Measurements from ENCODE around the gene HSPA1B. TPM values are rescaled to one million over a fixed set of nuclear protein-coding genes. Genes with fewer than 3 reads are reported as not detected.
"Not testable (repeated sequence)": the region's sequence is repeated elsewhere in the genome, so short reads cannot be mapped to it uniquely, and the experiment has no call there.

Gene HSPA1B
- total RNA-seq, 4 donors from 2014 or later, result 85.7 to 199 (median 146) TPM

DNA sequence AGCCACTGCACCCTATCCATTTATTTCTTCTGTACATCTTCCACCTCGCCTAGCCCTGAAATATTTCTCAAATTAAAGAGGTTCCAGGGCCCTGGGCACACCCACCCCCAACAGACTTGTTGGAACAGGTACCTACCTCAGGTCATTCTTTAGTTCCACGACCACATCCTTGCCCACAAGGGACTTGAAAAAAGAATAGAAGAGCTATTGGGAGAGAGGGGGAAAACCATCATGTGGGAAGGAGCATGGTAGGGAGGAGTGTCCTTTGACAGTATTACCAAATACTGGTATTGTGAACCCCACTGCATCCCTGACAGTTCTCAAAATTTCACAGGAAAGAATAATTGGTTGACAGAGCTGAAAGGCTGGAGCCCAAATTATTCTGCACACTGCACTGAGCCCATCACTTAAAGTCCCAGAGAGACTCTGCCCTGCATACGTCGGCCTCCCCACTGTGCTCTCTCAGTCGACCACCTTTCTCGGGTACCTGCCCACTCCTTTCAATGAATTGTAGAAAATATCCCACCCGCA, 21.5 kb upstream of the HSPA1B start:
- Histone ChIP-seq H3K36me3 (peaks cover 0 to 7% (median 0%) of the 10 kb centered on the region in 3 donors), H3K27ac (peak overlapping the region; percentile 82 to 93 (median 90)), H3K27me3 (no peaks in the 10 kb centered on the region), H3K4me1 (peaks cover 0 to 13% (median 0%) of the 10 kb centered on the region in 4 donors), H3K4me3 (peak overlapping the region; percentile 54 to 63 (median 58)), H3K9me3 (no peaks in the 10 kb centered on the region)
- peak in 1 of 3 donors; percentile 25 for DNase-seq
- TF ChIP-seq, protein P1, sequence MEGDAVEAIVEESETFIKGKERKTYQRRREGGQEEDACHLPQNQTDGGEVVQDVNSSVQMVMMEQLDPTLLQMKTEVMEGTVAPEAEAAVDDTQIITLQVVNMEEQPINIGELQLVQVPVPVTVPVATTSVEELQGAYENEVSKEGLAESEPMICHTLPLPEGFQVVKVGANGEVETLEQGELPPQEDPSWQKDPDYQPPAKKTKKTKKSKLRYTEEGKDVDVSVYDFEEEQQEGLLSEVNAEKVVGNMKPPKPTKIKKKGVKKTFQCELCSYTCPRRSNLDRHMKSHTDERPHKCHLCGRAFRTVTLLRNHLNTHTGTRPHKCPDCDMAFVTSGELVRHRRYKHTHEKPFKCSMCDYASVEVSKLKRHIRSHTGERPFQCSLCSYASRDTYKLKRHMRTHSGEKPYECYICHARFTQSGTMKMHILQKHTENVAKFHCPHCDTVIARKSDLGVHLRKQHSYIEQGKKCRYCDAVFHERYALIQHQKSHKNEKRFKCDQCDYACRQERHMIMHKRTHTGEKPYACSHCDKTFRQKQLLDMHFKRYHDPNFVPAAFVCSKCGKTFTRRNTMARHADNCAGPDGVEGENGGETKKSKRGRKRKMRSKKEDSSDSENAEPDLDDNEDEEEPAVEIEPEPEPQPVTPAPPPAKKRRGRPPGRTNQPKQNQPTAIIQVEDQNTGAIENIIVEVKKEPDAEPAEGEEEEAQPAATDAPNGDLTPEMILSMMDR (IDR thresholded peaks at IDR 0.05), result no peak
- TF ChIP-seq POLR2A (IDR thresholded peaks at IDR 0.05), result no peak

DNA sequence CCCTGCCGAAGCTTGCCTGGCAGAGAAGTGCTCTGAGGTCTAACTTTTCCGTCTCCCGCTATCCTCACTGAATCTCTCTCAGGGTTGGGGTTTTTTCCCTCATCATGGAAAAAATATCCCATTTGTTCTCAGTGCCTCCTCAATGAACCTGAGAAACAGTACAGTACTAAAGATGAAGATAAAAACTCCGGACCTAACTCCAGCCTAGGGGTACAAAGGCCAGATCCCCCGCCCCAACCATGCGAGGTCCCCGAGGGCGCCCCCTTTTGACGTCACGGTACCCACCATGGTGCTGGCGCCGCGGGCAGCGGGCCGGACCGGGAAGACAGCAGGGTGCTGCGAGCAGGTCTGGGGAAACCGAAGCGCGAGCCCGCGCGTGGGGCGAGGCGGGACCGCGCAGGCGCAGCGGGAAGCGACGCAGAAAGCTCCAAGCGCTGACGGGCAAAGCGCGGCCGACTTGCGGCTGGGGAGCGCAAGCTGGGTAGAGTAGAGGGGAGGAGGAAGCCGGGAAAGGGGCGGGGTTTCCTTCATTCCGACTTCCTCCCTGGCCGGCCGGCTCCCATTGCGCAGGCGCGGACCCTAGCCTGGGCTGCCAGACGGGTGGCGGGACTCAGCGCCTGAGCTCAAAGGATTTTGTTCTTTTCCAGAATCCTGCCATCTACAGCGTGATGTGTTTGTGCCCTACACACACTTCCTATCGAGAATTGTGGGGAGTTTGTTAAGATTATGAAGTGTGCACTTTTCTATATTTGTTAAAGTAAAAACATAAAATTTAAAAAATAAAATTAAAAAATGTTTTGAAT, 20.9 kb upstream of the HSPA1B start, which contains the start of gene LSM2:
LSM2 (minus strand) TSS at position 497 of the 803 bp plus-strand sequence; CDS start at position 288, 209 bp downstream.
- Histone ChIP-seq H3K27ac (peak within 1 kb of the TSS; percentile 82 to 93 (median 90)), H3K36me3 (peaks cover 0 to 7% (median 0%) of the 10 kb centered on the region in 3 donors), H3K4me1 (peaks cover 0 to 13% (median 0%) of the 10 kb centered on the region in 4 donors), H3K27me3 (no peaks in the 10 kb centered on the region), H3K4me3 (peak within 1 kb of the TSS; percentile 54 to 63 (median 58)), H3K9me3 (no peaks in the 10 kb centered on the region)
- peak; percentile 97 to 99 (median 98) for DNase-seq
- peak; percentile 77 to 86 for TF ChIP-seq POLR2A (IDR thresholded peaks at IDR 0.05)
- TF ChIP-seq, protein P1 (IDR thresholded peaks at IDR 0.05), result peak; percentile 1 to 44 (median 16)

- not testable (repeated sequence) for H3K36me3 ChIP-seq, H3K4me3 ChIP-seq, DNase-seq, H3K9me3 ChIP-seq, H3K27ac ChIP-seq, H3K27me3 ChIP-seq
- peaks cover 0 to 18% (median 0%) of the 10 kb centered on the region in 4 donors for H3K4me1 ChIP-seq
Observed at GRCh38 chr6:31808599-31808998, 18.9 kb upstream of the HSPA1B start.

DNA sequence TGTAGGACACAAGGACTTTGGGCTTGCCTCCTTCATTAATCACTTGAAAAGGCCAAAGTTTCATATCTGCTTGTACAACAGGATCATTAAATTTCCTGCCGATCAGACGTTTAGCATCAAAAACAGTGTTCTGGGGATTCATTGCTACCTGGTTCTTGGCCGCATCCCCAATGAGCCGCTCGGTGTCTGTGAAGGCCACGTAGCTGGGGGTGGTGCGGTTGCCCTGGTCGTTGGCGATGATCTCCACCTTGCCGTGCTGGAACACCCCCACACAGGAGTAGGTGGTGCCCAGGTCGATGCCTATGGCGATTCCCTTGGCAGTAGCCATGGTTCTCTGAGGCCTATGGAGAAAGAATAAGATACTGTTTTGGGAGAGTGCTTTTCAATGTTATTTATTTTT, 15.9 kb upstream of the HSPA1B start:
- TF ChIP-seq, protein P1 (IDR thresholded peaks at IDR 0.05), result no peak
- TF ChIP-seq POLR2A (IDR thresholded peaks at IDR 0.05), result no peak
- Histone ChIP-seq H3K27ac (no peak overlapping the region), H3K27me3 (no peaks in the 10 kb centered on the region), H3K4me1 (peaks cover 0 to 16% (median 0%) of the 10 kb centered on the region in 4 donors), H3K4me3 (no peak overlapping the region), H3K9me3 (no peaks in the 10 kb centered on the region), H3K36me3 (no peaks in the 10 kb centered on the region)
- peak in 1 of 3 donors; percentile 33 for DNase-seq

DNA sequence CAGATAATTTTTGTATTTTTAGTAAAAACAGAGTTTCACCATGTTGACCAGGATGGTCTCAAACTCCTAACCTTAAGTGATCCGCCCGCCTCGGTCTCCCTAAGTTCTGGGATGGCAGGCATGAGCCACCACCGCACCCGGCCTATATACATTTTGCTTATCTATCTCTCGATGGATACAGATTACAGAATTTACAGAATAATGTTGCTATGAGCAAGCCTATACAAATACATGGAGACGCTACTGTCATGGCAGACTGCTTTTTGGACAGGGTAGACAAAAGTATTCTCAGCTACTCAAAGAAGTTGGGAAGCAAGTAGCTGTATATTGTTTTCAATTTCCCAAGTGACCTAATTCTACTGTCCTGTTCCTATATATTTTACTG, 14.1 kb upstream of the HSPA1B start:
- no peaks in the 10 kb centered on the region for H3K27me3 ChIP-seq
- H3K4me3 ChIP-seq, result peak overlapping the region in 1 of 4 donors; percentile 63
- peak in 1 of 3 donors; percentile 48 for DNase-seq
- no peak for TF ChIP-seq POLR2A (IDR thresholded peaks at IDR 0.05)
- TF ChIP-seq, protein P1 (IDR thresholded peaks at IDR 0.05), result no peak
- peak overlapping the region; percentile 91 to 99 (median 96) for H3K27ac ChIP-seq
- H3K4me1 ChIP-seq, result peaks cover 0 to 16% (median under 1%) of the 10 kb centered on the region in 4 donors
- no peaks in the 10 kb centered on the region for H3K9me3 ChIP-seq
- no peaks in the 10 kb centered on the region for H3K36me3 ChIP-seq

DNA sequence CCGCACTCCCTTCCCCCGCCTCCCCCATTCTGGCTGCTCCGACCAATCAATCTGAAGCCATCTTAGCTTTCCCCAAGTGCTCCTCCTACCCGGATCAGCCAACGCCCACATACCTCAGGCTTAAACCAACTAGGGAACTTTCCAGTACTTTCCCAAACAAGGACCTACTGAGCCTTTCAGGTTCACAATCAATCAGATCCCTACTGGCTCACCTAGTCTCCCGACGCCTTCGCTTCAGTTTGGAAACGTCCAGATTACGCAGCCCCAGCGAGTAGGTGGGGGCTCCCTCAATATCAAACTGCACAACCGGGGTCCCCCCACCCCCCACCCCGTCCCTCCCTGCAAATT, 12.9 kb upstream of the HSPA1B start:
- Histone ChIP-seq H3K4me1 (peaks cover 0 to 28% (median 4%) of the 10 kb centered on the region in 4 donors), H3K4me3 (peak overlapping the region; percentile 59 to 78 (median 62)), H3K27me3 (no peaks in the 10 kb centered on the region), H3K9me3 (no peaks in the 10 kb centered on the region), H3K36me3 (no peaks in the 10 kb centered on the region), H3K27ac (peak overlapping the region; percentile 91 to 99 (median 96))
- DNase-seq, result peak; percentile 87 to 96 (median 93)
- TF ChIP-seq, protein P1 (IDR thresholded peaks at IDR 0.05), result no peak
- TF ChIP-seq POLR2A (IDR thresholded peaks at IDR 0.05), result peak; percentile 15 to 74

Measured in Peyer's patch (tissue), 4 donors.